ENCODE results near the gene CAMK1D.

GRCh38 chr10:12533723-12534122 is 184.4 kb downstream of the CAMK1D start:
- TF ChIP-seq CTCF (IDR thresholded peaks at IDR 0.05) (no peak), POLR2A (IDR thresholded peaks at IDR 0.05) (no peak)
